Upper lobe of left lung (tissue), 6 donors: ENCODE measurements around the gene ZNF641. TPM values are rescaled to one million over a fixed set of nuclear protein-coding genes. Genes with fewer than 3 reads are reported as not detected.
A peak's percentile ranks its signal among the peaks of the same experiment; 100 is the strongest.
"Not testable (repeated sequence)": the region's sequence is repeated elsewhere in the genome, so short reads cannot be mapped to it uniquely, and the experiment has no call there.

ENCODE experiments used
- ATAC-seq, 2 donors: fragments of 200-7000 bp; cut with Tn5 transposase; one replicate each; pipeline ENCODE4 v1.9.1; 2022; ENCODE audit warnings: mild to moderate bottlenecking in 2 of 2, moderate library complexity in 2 of 2; ENCODE audit not compliant: low FRiP score in 2 of 2
- DNase-seq, 2 donors: peaks; one replicate each; pipeline ENCODE4 v3.0.0-alpha.2; 2019 to 2020
- H3K27ac ChIP-seq, 4 donors: fragments of 200-600 bp; sonication (generic); one replicate each; pipeline ENCODE4 v1.5.1; 2016 to 2019
- H3K27me3 ChIP-seq, 4 donors: fragments of 200-600 bp; sonication (generic); one replicate each; pipeline ENCODE4 v1.5.1; 2017 to 2019
- H3K36me3 ChIP-seq, 4 donors: fragments of 200-600 bp; sonication (generic); one replicate each; pipeline ENCODE4 v1.5.1; 2016 to 2019
- H3K4me1 ChIP-seq, 4 donors: fragments of 200-600 bp; sonication (generic); one replicate each; pipeline ENCODE4 v1.5.1; 2018 to 2019
- H3K4me3 ChIP-seq, 4 donors: fragments of 200-600 bp; sonication (generic); one replicate each; pipeline ENCODE4 v1.5.1; 2017 to 2019; ENCODE audit warnings: mild to moderate bottlenecking in 2 of 4, moderate library complexity in 1 of 4
- H3K9me3 ChIP-seq, 4 donors: fragments of 200-600 bp; sonication (generic); one replicate each; pipeline ENCODE4 v1.5.1; 2018 to 2019
- CTCF ChIP-seq, 6 experiments: fragments of 450-650 bp in 4 of 6; fragments of 200-600 bp in 2 of 6; sonication (generic) in 2 of 6; IDR thresholded peaks; one replicate each; pipeline ENCODE4 v1.5.1; 2016 to 2019; ENCODE audit warnings: antibody characterized with exemption in 6 of 6
- EP300 ChIP-seq, 4 donors: sonication (generic); formaldehyde crosslinking; IDR thresholded peaks; one replicate each; pipeline ENCODE4 v1.5.1; 2017; ENCODE audit warnings: antibody characterized with exemption in 4 of 4, control low read depth in 2 of 4
- POLR2A ChIP-seq, 4 donors: fragments of 450-650 bp; IDR thresholded peaks; one replicate each; pipeline ENCODE4 v1.5.1; 2016 to 2017; ENCODE audit warnings: antibody characterized with exemption in 4 of 4, mild to moderate bottlenecking in 2 of 4
- POLR2AphosphoS5 ChIP-seq, 2 donors: sonication (generic); formaldehyde crosslinking; IDR thresholded peaks; one replicate each; pipeline ENCODE4 v1.5.1; 2017; ENCODE audit warnings: antibody characterized with exemption in 2 of 2
- WGBS, 2 donors: methylation state at CpG; one replicate each; pipeline ENCODE4 v1.1.5; 2017 to 2018; 5-methylcytosine and 5-hydroxymethylcytosine counted together
- total RNA-seq, 6 donors: library from RNA; depleted of rRNA in 4 of 6; stranded (reverse); fragments of >200 nt in 4 of 6; gene quantifications; one replicate each; pipeline versions ENCODE4 v1.1.0 to v1.2.1, GENCODE V29; 2016 to 2021
- donor health status: DM: no; HTN: no; CAD: no; lungs with moderate emphysema.
- donor health status: DM: no; HTN: yes; CAD: no; lungs with severe emphysema.

The ZNF641 gene
- total RNA-seq, 6 donors from 2014 or later: 16.8 to 60.8 (median 24.6) TPM

GRCh38 chr12:48340943-48341342, 9.8 kb downstream of the ZNF641 start:
- peaks cover 20 to 42% (median 36%) of the 10 kb centered on the region in 4 donors for H3K36me3 ChIP-seq
- H3K4me1 ChIP-seq: peaks cover 0 to 12% (median 6%) of the 10 kb centered on the region in 4 donors
- no peak overlapping the region for H3K27ac ChIP-seq
- no peaks in the 10 kb centered on the region for H3K27me3 ChIP-seq
- no peaks in the 10 kb centered on the region for H3K9me3 ChIP-seq
- DNase-seq: no peak
- TF ChIP-seq EP300 (IDR thresholded peaks at IDR 0.05) (no peak), CTCF (IDR thresholded peaks at IDR 0.05) (no peak), POLR2AphosphoS5 (IDR thresholded peaks at IDR 0.05) (no peak), POLR2A (IDR thresholded peaks at IDR 0.05) (no peak)
- H3K4me3 ChIP-seq: no peak overlapping the region
- 67 to 86% methylated on average over 2 of the region's 2 CpGs for WGBS, 2 donors
- ATAC-seq: peak in 1 of 2 donors; percentile 40

DNA sequence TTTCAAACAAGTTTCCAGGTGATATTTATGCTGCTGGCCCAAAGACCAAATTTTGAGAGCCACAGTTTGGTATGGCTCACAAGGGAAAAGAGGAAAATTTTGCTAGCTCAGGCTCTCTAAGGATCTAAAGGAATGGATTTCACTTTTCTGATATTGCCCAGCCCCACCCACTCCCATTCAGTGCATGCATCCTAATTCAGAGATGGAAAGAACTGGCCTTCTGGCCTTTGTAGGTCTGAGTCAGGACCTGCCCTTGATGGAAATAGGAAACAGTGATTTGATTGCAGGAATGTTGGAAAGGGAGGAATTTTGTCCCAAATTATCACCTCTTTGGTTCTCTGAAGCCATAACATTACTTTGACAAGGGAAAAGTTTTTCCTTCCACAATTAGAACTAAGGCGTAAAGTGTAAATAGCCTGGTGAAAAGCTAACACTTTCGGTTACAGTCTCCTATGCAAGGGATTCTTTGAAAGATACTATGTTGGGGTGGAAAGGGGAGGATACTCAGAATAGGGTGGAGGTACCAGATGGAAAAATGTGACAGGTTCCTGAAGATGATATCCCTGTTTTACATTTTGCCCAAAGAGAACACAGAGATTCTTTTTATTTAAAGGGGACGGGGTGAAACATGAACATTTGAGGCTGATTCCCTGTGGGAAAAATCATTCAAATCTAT, 11.1 kb downstream of the ZNF641 start:
- Histone ChIP-seq H3K4me3 (no peak overlapping the region), H3K9me3 (no peaks in the 10 kb centered on the region), H3K36me3 (peaks cover 12 to 28% (median 23%) of the 10 kb centered on the region in 4 donors), H3K27me3 (no peaks in the 10 kb centered on the region), H3K4me1 (peaks cover 0 to 16% (median 6%) of the 10 kb centered on the region in 4 donors), H3K27ac (no peak overlapping the region)
- TF ChIP-seq POLR2AphosphoS5 (IDR thresholded peaks at IDR 0.05): no peak
- no peak for TF ChIP-seq CTCF (IDR thresholded peaks at IDR 0.05)
- TF ChIP-seq POLR2A (IDR thresholded peaks at IDR 0.05): no peak
- no peak for TF ChIP-seq EP300 (IDR thresholded peaks at IDR 0.05)
- DNase-seq (no peak), ATAC-seq (no peak)
- WGBS, 2 donors: 96 to 97% methylated on average over 3 of the region's 3 CpGs

- H3K4me3 ChIP-seq: no peak overlapping the region
- H3K36me3 ChIP-seq: no peaks in the 10 kb centered on the region
- H3K27me3 ChIP-seq: no peaks in the 10 kb centered on the region
- ATAC-seq: peak; percentile 40 to 78
- H3K9me3 ChIP-seq: no peaks in the 10 kb centered on the region
- WGBS, 2 donors: 63 to 74% methylated on average over 4 of the region's 4 CpGs
- peaks cover 0 to 16% (median 6%) of the 10 kb centered on the region in 4 donors for H3K4me1 ChIP-seq
- peak in 1 of 2 donors; percentile 40 for DNase-seq
- H3K27ac ChIP-seq: no peak overlapping the region
- TF ChIP-seq CTCF (IDR thresholded peaks at IDR 0.05) (peak in 1 of 6 experiments; percentile 18), EP300 (IDR thresholded peaks at IDR 0.05) (no peak), POLR2AphosphoS5 (IDR thresholded peaks at IDR 0.05) (no peak), POLR2A (IDR thresholded peaks at IDR 0.05) (no peak)
Measured at GRCh38 chr12:48336564-48336963, 14.2 kb downstream of the ZNF641 start.

DNA sequence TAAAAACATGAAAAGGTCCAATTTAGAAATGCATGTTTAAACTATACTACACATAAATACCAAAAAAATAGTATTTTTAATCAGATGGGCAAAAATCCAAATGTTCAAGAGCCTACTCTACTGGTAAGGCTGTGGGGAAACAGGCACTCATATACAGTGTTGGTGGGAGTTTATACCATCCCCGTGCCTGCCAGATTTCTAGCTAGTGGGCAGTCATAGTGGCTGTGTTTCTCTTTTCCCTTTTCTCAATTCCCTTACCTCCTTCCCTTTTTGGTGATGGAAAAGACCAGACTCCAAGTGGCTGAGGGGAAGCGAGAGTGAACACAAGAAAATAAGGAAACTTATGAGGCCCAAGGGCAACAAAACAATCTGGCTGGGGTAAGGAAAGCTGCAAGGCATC, 14.7 kb downstream of the ZNF641 start:
- 45 to 62% methylated on average over 2 of the region's 2 CpGs for WGBS, 2 donors
- no peaks in the 10 kb centered on the region for H3K27me3 ChIP-seq
- TF ChIP-seq POLR2AphosphoS5 (IDR thresholded peaks at IDR 0.05): no peak
- no peak for TF ChIP-seq EP300 (IDR thresholded peaks at IDR 0.05)
- TF ChIP-seq POLR2A (IDR thresholded peaks at IDR 0.05): no peak
- TF ChIP-seq CTCF (IDR thresholded peaks at IDR 0.05): no peak
- peak; percentile 55 to 59 for ATAC-seq
- H3K27ac ChIP-seq: peak overlapping the region in 1 of 4 donors; percentile 33
- H3K9me3 ChIP-seq: no peaks in the 10 kb centered on the region
- peaks cover 0 to 16% (median 6%) of the 10 kb centered on the region in 4 donors for H3K4me1 ChIP-seq
- H3K4me3 ChIP-seq: no peak overlapping the region
- DNase-seq: no peak
- no peaks in the 10 kb centered on the region for H3K36me3 ChIP-seq

- H3K36me3 ChIP-seq: no peaks in the 10 kb centered on the region
- TF ChIP-seq EP300 (IDR thresholded peaks at IDR 0.05) (no peak), CTCF (IDR thresholded peaks at IDR 0.05) (no peak), POLR2AphosphoS5 (IDR thresholded peaks at IDR 0.05) (no peak), POLR2A (IDR thresholded peaks at IDR 0.05) (no peak)
- peaks cover 0 to 16% (median 6%) of the 10 kb centered on the region in 4 donors for H3K4me1 ChIP-seq
- no peak overlapping the region for H3K27ac ChIP-seq
- H3K9me3 ChIP-seq: no peaks in the 10 kb centered on the region
- DNase-seq: no peak
- WGBS, 2 donors: 71 to 77% methylated on average over 3 to 5 of the region's 5 CpGs
- no peak for ATAC-seq
- no peak overlapping the region for H3K4me3 ChIP-seq
- no peaks in the 10 kb centered on the region for H3K27me3 ChIP-seq
Measured at GRCh38 chr12:48334808-48335207, 15.9 kb downstream of the ZNF641 start.

DNA sequence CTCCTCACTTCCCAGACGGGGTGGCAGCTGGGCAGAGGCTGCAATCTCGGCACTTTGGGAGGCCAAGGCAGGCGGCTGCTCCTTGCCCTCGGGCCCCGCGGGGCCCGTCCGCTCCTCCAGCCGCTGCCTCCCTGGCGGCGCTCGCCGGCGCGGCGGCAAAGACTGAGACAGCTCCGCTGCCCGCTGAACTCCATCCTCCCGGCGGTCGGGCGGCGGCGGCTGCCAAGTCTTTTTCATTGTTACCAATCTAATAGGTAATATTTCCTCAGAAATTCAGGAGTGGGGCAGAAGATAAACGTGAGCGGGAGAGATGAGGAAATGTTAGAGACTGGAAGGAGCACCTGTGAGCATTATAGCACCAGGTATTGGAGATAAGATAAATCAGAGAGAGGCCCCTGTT, 17.0 kb downstream of the ZNF641 start:
- not testable (repeated sequence) for H3K4me3 ChIP-seq, ATAC-seq, H3K27ac ChIP-seq, H3K36me3 ChIP-seq, H3K9me3 ChIP-seq, H3K27me3 ChIP-seq
- WGBS, 2 donors: 95 to 100% methylated on average over 4 to 24 of the region's 26 CpGs
- peak in 1 of 2 donors; percentile 52 for DNase-seq
- peaks cover 0 to 16% (median 6%) of the 10 kb centered on the region in 4 donors for H3K4me1 ChIP-seq
